ENCODE measurements around the gene STARD8.
A peak's percentile ranks its signal among the peaks of the same experiment; 100 is the strongest.
"Not testable (repeated sequence)": the region's sequence is repeated elsewhere in the genome, so short reads cannot be mapped to it uniquely, and the experiment has no call there.

The STARD8 gene

DNA sequence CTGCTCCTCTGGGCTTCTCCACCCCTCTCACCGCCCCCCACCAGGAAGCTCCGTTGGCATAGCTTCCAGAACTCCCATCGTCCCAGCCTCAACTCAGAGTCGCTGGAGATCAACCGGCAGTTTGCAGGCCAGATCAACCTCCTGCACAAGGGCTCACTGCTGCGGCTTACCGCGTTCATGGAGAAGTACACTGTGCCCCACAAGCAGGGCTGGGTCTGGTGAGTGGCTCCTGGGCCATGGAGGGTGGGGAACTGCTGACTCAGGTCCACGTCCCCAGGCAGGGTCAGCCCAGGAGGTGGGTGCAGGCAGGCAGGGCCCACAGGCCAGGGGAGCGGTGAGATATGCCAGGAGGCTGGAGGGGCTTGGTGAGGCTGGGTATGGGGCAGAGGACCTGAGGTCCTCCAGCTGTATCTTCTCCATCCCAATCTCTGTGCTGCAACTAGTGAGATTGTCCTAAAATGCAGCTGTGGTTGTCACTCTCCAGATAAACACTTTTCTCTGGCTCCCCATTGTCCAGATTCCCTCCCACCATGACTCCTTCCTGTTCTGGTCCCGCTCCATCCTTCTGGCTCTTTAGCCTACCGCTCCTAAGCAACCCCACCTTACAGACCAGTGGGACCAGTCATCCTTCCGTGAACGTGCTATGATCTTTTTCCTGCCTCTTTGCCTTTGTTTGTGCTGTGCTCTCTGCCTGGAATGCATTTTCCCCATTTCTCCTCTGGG, 71.9 kb downstream of the STARD8 start:
- no peak for DNase-seq (ENCODE audit: low read depth)

DNA sequence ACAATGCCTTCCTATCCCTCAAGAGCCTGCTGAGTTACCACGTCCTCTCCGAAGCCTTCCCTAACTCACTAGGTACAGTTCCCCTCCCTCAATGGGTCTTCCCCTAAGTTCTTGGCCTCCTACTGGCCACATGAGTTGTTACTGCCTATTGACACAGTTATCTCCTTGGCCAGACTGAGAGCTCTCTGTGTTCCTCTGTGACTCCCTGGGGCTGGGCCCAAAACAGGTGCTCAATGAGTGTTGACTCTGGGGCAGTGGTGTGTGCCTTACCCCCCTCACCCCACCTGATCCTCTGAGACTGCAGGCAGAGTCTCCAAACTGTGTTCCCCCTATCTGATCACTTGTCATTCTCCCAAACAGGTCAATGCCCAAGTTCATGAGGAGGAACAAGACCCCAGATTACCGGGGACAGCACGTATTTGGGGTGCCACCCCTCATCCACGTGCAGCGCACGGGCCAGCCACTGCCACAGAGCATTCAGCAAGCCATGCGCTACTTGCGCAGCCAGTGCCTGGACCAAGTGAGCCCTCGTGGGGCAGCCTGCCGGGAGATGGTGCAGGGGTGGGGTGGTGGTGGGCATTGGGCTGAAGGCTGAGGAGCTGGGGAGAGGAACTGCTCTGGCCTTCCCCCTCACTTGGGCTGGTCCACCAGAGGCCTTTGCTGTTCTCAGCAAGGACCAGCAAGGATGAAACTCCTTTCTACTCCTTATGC, 72.6 kb downstream of the STARD8 start:
- peak; percentile 8 for DNase-seq (ENCODE audit: low read depth)

DNA sequence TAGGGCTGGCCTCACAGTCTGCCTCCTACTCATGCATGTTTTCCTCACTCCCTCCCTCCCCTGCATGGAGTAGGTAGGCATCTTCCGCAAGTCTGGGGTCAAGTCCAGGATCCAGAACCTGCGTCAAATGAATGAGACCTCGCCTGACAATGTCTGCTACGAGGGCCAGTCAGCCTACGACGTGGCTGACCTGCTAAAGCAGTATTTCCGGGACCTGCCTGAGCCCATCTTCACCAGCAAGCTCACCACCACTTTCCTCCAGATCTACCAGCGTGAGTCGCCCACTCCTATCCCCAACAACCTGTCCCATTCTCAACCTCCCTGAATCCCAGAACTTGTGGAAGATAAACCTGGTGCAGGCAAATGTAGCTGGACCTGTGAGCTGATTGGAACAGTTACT, 73.4 kb downstream of the STARD8 start:
- no peak for DNase-seq (ENCODE audit: low read depth)

DNA sequence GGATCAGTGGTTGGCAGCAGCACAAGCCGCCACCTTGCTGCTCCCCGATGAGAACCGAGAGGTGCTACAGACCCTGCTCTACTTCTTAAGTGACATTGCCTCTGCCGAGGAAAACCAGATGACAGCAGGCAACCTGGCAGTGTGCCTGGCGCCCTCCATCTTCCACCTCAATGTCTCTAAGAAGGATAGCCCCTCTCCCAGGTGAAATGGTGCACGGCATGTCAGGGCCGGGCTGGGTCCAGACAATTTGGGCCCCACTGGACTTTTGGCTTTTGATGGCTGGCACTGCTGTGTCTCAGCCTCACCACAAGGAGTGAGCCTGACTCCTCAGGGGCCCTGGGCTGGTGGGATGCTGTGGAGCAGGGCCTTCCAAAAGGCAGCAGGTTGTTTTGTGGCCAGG, 74.1 kb downstream of the STARD8 start:
- no peak for DNase-seq (ENCODE audit: low read depth)

DNA sequence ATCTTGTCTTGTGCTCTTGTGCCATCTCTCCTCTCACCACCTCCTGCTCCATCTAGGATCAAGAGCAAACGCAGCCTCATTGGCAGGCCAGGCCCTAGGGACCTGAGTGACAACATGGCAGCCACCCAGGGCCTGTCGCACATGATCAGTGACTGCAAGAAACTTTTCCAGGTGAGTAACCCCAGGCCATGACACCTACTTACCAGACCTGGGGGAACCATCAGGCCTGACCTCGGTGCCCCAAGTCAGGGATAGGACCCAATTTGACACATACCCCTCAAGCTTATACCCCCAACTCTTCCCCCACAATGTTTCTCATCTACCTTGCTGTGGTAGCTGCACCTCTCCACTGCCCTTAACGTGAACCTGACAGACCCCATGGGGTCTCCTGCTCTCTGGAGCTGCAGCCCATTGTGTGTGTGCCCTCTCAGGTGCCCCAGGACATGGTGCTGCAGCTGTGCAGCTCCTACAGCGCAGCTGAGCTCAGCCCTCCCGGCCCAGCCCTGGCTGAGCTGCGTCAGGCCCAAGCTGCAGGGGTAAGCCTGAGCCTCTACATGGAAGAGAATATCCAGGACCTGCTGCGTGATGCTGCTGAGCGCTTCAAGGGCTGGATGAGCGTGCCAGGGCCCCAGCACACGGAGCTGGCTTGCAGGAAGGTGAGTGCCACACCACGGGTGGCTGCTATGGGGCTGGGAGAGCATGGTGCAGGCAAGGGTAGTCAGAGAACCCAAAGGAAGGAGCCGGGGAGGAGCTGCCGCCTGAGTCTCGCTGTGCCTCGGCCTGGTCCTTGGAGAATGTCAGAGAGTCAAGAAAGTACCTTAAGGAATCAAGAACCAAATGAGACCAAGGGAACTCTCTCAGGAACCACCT, 74.8 kb downstream of the STARD8 start:
- DNase-seq (ENCODE audit: low read depth) = no peak

DNA sequence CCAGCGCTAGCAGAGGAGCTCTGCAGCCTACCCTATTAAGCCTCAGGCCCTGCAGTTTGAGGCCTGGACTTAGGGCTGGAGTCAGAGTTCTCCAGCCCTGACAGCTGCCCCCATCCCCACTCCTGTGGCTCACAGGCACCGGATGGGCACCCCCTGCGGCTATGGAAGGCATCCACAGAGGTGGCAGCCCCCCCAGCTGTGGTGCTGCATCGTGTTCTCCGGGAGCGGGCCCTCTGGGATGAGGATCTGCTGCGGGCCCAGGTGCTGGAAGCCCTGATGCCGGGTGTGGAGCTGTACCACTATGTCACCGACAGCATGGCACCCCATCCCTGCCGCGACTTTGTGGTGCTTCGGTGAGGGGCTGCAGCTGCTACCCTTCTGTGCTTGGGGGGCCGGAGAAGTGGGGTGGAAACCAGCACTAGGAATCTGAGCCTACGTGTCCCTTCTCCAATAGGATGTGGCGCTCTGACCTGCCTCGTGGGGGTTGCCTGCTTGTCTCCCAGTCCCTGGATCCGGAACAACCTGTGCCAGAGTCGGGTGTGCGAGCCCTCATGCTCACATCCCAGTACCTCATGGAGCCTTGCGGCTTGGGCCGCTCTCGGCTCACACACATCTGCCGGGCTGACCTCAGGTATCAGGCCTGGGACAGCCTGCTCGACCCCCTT, 76.2 kb downstream of the STARD8 start:
- no peak for DNase-seq (ENCODE audit: low read depth)

DNA sequence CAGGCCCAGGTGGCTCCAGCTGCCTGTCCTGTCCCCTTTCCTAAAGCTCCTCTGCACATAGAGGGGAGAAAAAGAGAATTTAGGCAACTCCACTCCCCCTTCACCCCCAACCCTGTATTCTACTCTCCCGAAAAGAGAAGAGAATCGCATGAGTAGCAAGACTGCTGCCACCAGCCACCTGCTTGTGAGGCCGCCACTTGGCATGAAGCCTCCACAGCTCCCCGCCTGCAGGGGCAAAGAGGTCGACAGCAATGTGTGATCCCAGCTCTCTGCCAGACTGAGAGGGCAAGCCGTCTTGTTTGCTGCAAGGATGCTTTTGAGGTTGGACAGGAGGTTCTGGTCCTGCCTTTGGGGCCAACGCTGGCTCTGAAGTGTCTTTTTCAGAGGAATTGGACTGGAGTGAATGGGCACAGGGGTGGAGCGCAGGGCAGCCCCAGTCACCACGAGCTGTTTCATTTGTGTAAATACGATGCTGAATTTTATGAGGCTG, 77.1 kb downstream of the STARD8 start:
- DNase-seq (ENCODE audit: low read depth) = no peak

DNA sequence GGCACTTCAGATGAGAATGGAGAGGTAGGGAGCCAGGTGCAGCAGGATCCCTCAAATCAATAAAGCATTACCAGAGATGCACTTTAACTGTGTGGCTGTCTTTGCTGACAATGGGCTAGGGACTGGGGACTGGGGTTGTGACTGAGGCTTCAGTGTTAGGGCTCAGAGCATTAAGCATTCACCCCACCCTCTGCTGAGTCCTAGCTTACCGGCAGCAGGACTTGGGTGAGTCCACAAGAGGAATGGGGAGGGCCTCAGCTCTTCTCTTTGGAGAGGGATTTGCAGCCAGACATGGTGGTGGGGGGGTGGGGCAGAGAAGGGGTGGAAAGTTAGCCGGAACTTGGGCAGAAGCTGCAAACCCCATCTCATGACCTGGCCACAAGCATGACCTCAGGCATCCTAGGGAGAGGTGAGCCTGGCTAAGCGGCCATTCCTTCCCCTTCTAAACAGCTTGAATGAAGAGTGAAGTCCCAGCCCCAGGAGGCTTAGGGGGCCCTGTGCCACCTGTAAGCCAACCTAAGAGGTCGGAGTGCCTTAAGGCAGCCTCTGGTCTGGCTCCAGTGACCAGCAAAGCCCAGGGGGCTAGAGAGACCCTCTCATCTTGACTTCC, 78.4 kb downstream of the STARD8 start:
- DNase-seq (ENCODE audit: low read depth) = no peak

DNA sequence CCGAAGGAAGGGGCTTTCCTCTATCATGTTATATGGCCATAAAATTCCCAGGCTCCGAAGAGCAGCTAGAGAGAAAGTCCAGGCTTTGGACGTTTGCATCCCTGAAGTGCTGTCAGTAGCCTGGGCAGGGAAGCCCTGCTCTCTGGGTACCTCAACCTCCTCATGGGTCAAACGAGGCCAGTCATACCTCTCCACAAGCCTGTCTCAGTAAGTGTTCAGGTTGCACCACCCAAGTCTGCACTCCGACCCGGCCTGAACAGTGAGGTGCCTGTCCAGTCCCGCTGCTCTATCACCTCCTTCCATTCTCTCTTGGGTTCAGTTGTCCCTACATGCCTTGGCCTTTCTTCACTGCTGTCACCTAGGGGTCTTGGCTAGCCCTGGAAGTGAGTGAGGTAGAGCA, 78.9 kb downstream of the STARD8 start:
- no peak for DNase-seq (ENCODE audit: low read depth)

DNA sequence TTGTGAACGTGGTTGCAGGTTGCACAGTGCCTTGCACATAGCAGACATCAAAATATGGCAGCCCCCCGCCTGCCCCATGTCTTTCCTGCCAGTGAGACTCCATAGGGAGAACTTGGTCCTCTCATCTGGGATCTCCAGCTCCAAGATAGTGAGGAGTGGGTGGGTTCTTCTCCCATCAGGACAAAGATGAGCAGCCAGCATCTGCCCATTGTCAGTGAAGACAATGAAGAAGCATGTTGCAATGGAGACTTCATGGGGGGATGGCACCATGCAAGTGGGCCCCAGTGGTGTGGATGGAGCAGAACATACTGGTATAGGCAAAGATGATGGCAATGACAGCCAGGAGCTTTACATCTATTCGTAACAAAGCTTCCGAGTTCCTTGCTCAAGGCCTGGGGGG, 80.2 kb downstream of the STARD8 start:
- no peak for DNase-seq (ENCODE audit: low read depth)

DNA sequence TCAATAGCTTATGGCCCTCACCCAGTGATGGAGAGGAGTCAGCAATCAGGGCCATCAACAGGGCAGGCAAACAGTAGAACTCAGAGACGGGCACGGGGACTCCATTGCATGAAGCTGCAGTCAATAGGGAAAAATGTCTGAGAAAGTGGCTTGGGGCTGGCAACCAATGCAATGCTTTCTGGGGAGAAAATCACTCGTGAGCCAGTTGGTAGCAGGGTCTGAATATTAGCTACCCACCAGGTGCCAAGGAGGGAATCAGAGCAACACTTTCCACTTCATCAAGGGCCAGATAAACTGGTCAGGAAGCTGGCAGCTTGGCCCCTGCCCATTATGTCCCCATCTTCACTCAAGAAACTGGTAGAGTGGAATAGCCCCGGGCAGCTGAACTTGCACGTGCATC, 80.7 kb downstream of the STARD8 start:
- DNase-seq (ENCODE audit: low read depth) = no peak

DNA sequence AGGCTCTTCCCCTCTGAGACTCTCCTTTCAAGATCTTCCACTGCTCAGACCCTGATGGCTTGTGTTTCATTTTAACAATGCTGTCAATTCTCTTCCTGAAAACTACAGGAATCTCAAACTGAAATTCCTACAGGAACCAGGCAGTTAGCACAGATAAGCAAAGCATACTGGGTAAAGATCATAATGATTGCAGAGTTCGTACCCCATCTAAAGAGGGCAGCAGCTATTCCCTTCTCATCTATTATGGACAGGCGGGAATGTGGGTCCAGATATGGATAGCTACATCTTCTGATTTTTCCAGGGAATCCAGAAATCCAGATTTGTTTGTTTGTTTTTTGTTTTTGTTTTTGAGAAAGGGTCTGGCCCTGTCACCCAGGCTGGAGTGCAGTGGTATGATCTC, 83.8 kb downstream of the STARD8 start:
- no peak for DNase-seq (ENCODE audit: low read depth)

DNA sequence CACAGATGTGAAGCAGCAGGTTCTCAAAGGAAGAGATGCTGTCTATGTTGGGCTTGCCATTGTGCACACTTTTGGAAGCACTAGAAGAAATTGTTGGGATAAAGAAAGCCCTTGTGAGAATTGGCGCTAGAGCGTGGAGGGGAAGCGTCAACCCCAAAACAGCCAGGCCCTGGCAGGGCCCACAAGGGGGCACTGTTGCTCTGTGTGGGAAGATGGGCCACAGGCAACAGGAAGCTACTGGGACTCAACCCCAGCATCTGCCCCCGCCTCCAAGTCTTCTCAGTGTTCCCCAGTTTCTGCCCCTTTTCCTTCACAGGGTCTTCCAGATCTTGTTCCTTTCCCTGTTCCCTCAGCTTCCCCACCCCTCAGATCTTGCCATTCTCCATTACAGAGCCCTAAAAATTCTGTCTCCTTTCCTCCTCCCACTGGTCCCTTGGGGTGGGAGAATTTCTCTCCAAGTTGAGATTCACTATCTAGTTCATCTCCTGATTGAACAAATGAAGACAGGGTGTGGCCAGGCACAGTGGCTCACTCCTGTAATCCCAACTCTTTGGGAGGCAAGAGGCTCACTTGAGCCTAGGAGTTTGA, 85.5 kb downstream of the STARD8 start:
- DNase-seq (ENCODE audit: low read depth) = peak; percentile 40

DNA sequence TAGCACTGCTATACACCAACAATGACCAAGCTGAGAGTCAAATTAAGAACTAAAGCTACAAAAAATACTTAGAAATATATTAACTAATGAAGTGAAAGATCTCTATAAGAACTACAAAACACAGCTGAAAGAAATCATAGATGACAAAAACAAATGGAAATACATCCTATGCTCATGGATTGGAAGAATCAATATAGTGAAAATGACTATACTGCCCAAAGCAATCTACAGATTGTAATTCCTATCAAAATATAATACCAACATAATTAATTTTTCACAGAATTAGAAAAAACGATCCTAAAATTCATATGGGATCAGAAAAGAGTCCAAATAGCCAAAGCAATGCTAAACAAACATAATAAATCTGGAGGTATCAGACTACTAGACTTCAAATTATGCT, 87.8 kb downstream of the STARD8 start:
- DNase-seq (ENCODE audit: low read depth) = no peak

DNA sequence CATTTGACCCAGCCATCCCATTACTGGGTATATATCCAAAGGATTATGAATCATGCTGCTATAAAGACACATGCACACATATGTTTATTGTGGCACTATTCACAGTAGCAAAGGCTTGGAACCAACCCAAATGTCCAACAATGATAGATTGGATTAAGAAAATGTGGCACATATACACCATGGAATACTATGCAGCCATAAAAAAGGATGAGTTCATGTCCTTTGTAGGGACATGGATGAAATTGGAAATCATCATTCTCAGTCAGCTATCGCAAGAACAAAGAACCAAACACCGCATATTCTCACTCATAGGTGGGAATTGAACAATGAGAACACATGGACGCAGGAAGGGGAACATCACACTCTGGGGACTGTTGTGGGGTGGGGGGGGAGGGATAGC, 94.4 kb downstream of the STARD8 start:
- not testable (repeated sequence) for DNase-seq (ENCODE audit: low read depth)

DNA sequence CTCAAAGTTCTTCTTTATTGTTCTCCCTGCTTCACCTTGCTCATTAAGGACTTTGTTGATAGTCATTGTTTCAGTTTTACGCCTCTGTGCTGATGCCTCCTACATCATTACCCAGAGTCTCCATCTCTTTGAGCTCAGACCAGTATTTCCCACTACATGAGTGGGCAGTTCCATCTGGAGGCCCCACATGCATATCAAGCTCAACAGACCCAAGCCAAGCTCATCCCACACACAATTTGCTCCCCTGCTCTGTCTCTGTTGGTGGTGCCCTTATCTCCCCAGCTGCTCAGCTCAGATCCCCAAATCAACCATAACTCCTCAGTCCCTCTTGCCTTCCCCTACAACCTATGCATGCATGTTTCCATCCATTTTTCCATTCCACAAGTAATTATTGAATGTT, 96.3 kb downstream of the STARD8 start:
- DNase-seq (ENCODE audit: low read depth) = no peak

DNA sequence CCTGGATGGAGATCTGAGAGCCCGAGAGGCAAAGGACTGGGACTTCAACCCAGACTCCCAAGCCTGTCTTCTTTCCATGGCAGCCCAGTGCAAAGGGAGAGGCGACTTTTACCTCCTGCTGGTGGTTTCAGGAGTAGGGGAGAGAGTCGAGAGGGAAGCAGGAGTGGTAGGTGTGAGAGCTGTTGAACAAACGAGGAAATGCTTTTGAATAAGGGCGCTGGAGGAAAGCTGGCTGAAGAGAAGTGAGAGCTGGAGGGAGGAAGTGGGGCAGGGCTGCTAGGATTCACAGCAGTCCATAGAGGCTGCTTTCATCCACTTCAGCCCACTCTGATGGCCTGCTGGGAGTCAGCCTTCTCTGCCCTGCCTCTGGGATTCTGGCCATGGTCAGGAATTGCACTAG, 99.5 kb downstream of the STARD8 start:
- DNase-seq (ENCODE audit: low read depth) = no peak

DNA sequence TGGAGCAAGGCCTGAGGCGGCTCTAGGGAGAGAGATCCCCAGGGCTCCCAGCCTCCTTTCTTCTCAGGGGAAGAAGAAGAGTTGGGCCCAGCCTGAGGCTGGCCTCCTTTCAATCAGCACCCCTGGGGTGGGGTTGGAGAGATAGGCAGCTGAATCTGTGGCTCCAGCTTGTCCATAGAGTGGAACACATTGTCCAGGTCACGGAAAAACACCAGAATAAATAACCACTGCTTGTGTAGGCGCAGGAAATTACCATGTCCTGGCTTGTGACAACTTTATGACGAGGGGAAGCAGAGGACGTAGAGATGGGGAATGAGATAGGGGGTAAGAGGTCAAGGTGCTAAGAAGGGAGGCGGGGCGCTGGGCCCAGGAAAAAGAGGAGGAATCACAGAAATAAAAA, 100.6 kb downstream of the STARD8 start:
- DNase-seq (ENCODE audit: low read depth) = no peak

DNA sequence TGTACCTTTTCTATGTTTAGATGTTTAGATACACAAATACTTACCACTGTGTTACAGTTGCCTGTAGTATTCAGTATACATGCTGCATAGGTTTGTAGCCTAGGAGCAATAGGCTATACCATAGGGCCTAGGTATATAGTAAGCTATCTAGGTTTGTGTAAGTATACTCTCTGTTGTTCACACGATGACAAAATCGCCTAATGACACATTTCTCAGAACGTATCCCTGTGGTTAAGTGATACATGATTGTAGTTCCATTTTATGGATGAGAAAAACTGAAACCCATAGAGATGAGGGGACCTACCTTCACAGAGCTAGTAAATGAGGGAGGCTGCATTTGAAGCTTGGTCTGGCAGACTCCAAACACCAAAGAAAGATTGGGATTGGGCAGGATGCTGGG, 102.0 kb downstream of the STARD8 start:
- no peak for DNase-seq (ENCODE audit: low read depth)

DNA sequence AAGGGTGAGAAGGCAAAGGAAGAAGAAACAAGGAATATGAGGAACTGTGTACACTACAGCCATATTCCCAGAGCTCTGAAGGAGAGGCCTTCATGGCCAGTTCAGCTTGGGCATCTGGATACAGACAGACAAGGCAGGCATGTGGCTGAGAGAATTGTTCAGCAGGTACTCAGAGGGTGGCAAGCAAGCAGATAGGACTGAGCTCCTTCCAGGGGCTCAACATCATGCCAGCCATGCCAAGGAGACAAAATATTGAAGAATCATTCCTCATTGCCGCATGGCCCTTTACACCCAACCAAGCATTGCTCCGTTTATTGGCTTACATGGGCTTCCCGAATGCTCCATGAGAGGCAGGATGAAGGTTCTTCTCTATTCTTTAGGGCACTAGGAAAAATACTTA, 102.8 kb downstream of the STARD8 start:
- DNase-seq (ENCODE audit: low read depth) = no peak

DNA sequence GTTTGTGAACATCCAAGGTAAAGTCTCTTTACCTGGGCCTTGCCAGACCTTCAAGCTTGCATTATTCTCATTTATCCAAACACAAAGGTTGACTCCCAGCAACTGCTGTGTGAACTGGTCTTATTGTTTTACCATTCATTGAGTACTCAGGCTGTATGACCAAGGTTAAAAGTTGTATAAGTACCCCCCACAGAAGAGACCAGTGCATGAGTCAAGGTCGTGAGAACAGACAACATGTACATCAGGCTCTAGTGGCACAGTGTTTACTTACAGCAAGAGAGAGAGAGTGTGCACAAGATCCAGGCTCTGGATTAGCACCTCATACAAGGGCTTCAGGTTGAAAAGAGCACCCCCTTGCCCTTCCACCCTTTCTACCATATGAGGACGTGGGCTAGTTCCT, 103.9 kb downstream of the STARD8 start:
- DNase-seq (ENCODE audit: low read depth) = no peak

Data from iris pigment epithelial cell (primary cell).